ENCODE data around the gene SMARCD1. TPM values are rescaled to one million over a fixed set of nuclear protein-coding genes. Genes with fewer than 3 reads are reported as not detected.

Gene SMARCD1
- 61.4 and 66.7 TPM in 2 replicates for total RNA-seq
- long read RNA-seq, partial matches to known transcripts = 1 of 1 reads
- long read RNA-seq, other reads (novel, unspliced or antisense) = 0 of 1 reads

GRCh38 chr12:50084775-50085614 is at the start of gene SMARCD1:
Gene SMARCD1 (plus strand): TSS chr12:50085342. CDS start chr12:50085370, 28 bp downstream.
- peaks cover 30% of the 10 kb centered on the region for H3K4me1 Mint-ChIP-seq (ENCODE audit: unreplicated experiment)
- peak; percentile 95 for DNase-seq (ENCODE audit: extremely low spot score, unreplicated experiment)
- H3K27me3 Mint-ChIP-seq (ENCODE audit: unreplicated experiment) = no peaks in the 10 kb centered on the region
- peaks cover 15% of the 10 kb centered on the region for H3K36me3 Mint-ChIP-seq (ENCODE audit: unreplicated experiment)
- peak within 1 kb of the TSS; percentile 85 for H3K4me3 Mint-ChIP-seq (ENCODE audit: unreplicated experiment)
- TF ChIP-seq, protein P1, sequence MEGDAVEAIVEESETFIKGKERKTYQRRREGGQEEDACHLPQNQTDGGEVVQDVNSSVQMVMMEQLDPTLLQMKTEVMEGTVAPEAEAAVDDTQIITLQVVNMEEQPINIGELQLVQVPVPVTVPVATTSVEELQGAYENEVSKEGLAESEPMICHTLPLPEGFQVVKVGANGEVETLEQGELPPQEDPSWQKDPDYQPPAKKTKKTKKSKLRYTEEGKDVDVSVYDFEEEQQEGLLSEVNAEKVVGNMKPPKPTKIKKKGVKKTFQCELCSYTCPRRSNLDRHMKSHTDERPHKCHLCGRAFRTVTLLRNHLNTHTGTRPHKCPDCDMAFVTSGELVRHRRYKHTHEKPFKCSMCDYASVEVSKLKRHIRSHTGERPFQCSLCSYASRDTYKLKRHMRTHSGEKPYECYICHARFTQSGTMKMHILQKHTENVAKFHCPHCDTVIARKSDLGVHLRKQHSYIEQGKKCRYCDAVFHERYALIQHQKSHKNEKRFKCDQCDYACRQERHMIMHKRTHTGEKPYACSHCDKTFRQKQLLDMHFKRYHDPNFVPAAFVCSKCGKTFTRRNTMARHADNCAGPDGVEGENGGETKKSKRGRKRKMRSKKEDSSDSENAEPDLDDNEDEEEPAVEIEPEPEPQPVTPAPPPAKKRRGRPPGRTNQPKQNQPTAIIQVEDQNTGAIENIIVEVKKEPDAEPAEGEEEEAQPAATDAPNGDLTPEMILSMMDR (IDR thresholded peaks at IDR 0.05) = peak; percentile 60
- H3K27ac Mint-ChIP-seq (ENCODE audit: unreplicated experiment) = peak within 1 kb of the TSS; percentile 91
- H3K9me3 Mint-ChIP-seq (ENCODE audit: unreplicated experiment) = no peaks in the 10 kb centered on the region

- Mint-ChIP-seq H3K27me3 (ENCODE audit: unreplicated experiment) (peaks cover 3% of the 10 kb centered on the region), H3K27ac (ENCODE audit: unreplicated experiment) (no peak overlapping the region), H3K4me1 (ENCODE audit: unreplicated experiment) (no peaks in the 10 kb centered on the region), H3K36me3 (ENCODE audit: unreplicated experiment) (no peaks in the 10 kb centered on the region), H3K9me3 (ENCODE audit: unreplicated experiment) (no peaks in the 10 kb centered on the region), H3K4me3 (ENCODE audit: unreplicated experiment) (no peak overlapping the region)
- DNase-seq (ENCODE audit: extremely low spot score, unreplicated experiment) = no peak
- TF ChIP-seq, protein P1 (IDR thresholded peaks at IDR 0.05) = no peak
Measured at GRCh38 chr12:50038336-50038735, 46.8 kb upstream of the SMARCD1 start.

- TF ChIP-seq, protein P1 (IDR thresholded peaks at IDR 0.05) = peak; percentile 82
- Mint-ChIP-seq H3K36me3 (ENCODE audit: unreplicated experiment) (no peaks in the 10 kb centered on the region), H3K27me3 (ENCODE audit: unreplicated experiment) (peaks cover 3% of the 10 kb centered on the region), H3K4me3 (ENCODE audit: unreplicated experiment) (no peak overlapping the region), H3K9me3 (ENCODE audit: unreplicated experiment) (no peaks in the 10 kb centered on the region), H3K27ac (ENCODE audit: unreplicated experiment) (no peak overlapping the region), H3K4me1 (ENCODE audit: unreplicated experiment) (no peaks in the 10 kb centered on the region)
- no peak for DNase-seq (ENCODE audit: extremely low spot score, unreplicated experiment)
Measured at GRCh38 chr12:50039151-50039835, 45.8 kb upstream of the SMARCD1 start.

DNA sequence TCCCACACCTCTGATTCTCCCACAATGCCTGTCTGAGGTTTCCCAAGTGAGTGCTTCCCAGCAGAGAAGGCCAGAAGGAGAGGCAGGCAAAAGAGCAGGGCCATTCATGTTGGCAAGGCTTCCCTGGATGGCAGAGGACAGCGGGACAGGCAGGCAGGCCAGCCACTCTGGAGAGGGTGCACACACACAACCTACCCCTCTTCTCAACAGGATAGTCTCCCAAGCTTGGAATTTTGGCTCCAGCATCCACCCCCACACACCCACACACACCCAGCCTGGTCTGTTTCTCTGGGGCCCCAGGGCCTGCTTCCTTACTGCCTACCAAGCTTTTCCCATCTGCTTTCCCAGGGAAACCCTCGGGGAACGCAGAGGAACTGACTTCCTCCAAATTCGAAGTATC is 44.5 kb upstream of the SMARCD1 start:
- TF ChIP-seq, protein P1 (IDR thresholded peaks at IDR 0.05) = no peak
- Mint-ChIP-seq H3K4me1 (ENCODE audit: unreplicated experiment) (no peaks in the 10 kb centered on the region), H3K9me3 (ENCODE audit: unreplicated experiment) (no peaks in the 10 kb centered on the region), H3K4me3 (ENCODE audit: unreplicated experiment) (no peak overlapping the region), H3K36me3 (ENCODE audit: unreplicated experiment) (no peaks in the 10 kb centered on the region), H3K27me3 (ENCODE audit: unreplicated experiment) (peaks cover 3% of the 10 kb centered on the region), H3K27ac (ENCODE audit: unreplicated experiment) (no peak overlapping the region)
- no peak for DNase-seq (ENCODE audit: extremely low spot score, unreplicated experiment)
